GM21528 (cell line): ENCODE measurements around the gene STBD1.
"Not testable (repeated sequence)": the region's sequence is repeated elsewhere in the genome, so short reads cannot be mapped to it uniquely, and the experiment has no call there.

Experiments
- ATAC-seq: cut with Tn5 transposase; IDR thresholded peaks from one replicate; pipeline ENCODE4 v1.9.1; 2021; ENCODE audit warnings: mild to moderate bottlenecking, moderate library complexity; ENCODE audit not compliant: unreplicated experiment, low FRiP score

The STBD1 gene

DNA sequence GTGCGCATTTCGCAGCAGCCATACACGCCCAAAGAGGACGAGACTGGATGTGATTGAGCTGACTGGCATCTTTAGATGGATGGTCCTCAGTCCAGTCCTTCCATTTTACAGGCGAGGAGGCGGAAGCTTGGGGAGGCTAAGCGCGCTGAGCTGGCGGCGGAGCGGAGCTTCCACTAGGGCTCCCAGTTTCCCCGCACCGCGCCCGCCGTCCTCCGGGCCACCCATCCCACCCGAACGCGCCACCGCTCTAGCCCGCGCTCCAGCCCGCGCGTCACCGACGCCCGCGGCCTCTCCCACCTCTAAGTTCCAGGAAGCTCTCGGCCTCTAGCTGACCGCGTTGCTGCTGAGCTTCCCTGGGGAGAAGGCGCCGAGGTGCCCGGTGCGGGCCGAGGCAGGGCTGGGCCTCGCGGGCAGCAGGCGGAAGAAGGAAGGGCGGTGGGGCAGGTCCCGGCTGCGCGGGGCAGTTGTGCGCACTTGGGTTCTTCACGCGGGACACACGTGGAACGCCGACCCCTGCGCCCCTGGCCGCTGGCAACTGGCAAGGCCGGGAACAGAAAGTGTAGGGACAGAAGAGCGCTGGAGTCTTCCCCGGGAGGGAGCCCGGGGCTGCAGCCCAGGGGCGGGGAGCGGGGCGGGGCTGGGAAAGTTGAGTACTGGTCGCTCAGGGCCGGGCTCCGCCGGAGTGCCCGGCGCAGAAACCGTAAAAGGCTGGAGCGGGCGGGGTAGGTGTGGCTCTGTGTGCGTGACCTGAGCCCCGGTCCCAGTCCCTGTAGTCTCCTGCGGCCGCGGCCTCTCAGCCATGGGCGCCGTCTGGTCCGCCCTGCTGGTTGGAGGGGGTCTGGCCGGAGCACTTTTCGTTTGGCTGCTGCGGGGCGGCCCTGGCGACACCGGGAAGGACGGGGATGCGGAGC is at the start of gene STBD1:
Gene STBD1, plus strand, starts transcription at position 763 of the 911 bp plus-strand sequence. Its CDS starts 37 bp downstream, at position 800.
- no peak for ATAC-seq

DNA sequence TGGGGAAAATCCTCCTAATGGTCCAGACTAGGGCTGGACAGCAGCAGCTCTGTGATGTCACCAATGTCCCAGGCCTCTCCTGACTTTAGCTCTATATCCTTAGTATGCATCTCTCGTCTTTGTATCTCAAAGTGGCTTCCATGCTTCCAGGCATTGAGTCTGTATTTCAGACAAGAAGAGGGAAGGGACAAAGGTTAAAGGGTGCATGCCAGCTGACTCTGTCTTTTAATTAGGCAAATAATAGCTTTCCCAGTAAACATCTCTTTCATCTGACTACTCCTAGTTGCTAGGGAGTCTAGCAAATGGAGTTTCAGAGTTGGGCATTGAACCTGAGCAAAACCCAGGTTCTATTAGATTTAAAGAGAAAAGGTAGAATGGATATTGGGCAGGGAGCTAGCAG is 49.6 kb upstream of the STBD1 start:
- ATAC-seq, result no peak

DNA sequence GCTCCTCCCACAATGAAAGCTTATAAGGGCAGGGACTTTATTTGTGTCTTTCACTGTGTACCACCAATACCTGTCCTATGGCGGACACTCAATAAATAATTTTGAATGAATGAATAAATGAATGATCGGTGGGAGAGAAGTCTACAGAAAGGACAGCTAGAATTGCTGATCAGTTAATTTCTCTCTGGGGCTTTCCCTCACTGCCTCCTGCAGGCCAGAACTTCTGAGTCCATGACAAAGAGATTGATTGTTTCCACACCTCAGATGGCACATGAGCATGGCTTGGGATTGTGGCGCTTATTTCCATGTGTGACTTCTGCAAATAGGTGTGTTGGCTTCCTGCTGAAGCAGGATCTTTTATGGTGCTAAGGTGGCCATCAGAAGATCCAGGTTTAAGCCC is 48.7 kb upstream of the STBD1 start:
- ATAC-seq, result no peak

DNA sequence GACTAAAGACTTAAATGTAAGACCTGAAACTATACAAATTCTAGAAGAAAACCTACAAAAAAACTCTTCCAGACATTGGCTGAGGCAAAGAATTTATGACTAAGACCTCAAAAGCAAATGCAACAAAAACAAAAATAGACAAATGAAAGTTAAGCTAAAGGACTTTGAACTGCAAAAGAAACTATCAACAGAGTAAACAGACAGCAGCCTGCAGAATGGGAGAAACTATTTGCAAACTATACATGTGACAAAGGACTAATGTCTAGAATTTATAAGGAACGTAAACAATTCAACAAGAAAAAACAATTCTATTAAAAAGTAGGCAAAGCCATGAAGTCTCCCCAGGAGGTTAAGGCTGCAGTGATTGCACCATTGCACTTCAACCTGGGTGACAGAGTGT is 46.0 kb upstream of the STBD1 start:
- no peak for ATAC-seq

DNA sequence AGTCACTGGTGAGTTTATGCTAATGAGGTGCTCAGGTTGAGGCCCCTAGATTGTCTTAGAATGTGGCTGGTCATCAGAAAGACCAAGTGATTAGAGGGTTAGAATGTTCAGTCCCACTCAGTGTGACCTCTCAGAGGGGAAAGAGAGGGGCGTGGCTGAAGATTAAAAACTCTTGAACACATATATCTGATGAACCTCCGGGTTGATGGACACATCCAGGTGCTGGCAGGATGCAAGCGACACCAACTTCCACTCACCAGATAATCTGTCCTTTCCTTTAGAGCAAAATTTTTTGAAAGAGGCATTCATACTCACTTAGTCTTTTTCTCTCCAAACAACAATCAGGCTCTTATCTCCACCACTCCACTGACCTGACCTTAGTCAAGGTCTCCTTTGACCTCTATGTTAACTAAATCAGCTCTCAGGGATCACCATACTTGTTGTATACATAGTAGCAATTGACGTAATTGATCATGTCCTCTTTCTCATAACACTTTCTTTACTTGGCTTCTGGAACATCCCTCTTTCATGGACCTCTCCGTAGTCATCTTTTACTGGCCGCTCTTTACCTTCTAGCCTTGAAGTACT is 40.8 kb upstream of the STBD1 start:
- ATAC-seq, result no peak

DNA sequence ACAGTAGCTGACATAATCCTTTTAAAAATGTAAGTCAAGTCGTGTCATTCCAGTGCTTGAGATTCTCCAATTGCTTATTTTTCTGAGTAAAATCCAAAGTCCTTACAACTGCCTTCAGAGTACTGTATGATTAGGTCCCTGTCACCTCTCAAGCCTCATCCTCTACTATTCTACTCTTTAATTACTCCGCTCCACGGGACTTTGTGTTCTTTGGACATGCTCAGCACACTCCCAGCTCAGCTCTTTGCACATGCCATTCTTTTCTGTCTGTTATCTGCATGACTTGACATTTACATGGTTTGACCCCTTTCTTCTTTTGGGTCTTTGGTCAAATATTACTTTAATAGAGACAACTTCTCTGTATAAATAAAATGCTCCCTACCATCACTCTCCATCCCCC is 39.9 kb upstream of the STBD1 start:
- no peak for ATAC-seq

DNA sequence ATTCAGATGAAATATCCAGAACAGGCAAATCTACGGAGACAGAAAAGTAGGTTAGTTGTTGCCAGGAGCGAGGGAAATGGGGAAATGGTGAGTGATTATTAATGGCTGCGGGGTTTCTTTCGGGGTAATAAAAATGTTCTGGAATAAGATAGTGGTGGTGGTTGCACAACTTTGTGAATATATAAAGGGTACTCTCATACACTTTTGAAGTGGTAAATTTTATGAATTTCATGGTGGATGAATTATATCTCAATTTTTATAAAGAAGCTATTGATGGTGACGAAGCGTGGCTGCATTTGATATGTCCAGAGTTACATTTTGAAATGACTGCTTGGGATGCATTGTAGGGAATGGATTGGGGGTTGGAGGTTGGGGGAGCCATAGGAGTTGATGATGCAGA is 38.7 kb upstream of the STBD1 start:
- ATAC-seq, result no peak

DNA sequence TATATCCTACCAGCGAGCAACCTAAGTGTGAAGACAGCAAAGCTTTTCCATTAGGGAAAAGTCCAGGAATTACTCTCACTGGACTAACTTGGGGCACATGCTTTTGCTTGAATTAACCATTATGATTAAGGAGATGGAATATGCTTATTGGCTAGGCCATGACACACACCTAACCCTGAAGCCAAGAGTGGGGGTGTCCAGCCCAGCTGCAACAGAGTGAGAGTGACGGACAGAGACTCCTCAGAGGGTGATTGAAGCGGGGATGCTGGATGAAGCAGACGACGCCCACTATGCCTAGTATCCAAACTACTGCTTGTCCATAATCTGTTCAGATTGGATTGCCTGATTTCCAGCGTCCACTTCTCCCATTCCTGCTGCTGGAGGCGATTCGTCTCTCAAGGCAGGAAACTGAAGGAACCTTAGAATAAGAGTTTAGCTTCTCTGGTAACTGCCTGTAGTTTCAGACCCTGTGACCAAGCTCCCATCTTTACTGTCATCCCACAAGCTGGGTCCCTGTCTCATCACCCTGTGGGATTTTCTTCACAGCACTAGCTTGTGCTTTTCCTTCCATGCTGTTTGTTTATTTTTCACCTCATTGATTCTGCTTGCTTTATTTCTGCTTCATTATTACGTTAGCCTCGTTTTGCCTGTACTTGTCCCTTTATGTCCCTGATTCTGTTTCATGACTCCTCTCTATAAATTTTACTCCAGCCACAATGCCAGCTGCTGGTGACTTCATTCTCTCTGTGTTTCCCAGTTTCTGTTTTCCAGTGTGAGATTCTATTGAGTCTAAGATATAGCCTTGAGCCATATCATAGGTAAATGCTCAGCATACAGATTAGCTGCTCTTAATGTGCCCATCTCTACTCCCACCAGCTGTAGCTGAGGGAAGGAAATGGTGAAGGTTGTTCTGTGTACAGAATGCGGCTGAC is 36.0 kb upstream of the STBD1 start:
- ATAC-seq, result no peak

DNA sequence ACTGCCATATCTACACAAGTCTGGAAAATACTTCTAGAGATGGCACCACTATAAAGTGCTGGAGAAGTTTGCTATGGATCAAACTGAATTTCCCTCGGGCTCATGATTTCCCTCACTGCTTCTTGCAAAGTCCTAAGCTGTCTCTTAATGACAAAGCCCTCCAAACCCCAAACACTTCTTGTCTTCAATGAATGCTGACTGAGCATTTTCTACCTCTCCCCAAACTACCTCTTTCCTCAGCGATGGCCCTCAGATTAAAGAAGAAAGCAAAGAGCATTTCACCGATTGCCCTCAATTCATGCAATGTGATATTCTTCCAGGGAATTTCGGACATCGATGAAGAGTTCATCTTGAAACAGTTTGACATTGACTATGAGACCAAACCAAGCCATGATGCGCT is 35.3 kb upstream of the STBD1 start:
- ATAC-seq, result no peak

DNA sequence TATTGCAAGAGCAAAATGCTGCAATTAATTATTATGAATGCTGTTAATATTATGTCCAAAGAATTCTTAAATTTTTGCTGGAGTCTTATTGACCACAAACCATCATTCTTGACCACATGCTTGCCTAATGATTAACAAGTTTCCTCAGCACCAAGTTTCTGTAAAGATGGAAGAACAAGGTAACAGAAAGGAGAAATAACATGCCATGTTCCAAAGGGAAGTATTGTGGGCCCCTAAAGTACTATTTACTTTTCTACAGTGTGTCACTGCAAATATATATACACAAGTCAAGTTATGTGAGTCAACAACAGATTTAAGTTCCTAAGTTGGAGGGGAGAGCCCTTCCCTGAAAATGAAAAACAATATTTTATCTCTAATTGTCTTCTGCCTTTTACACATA is 34.5 kb upstream of the STBD1 start:
- no peak for ATAC-seq

DNA sequence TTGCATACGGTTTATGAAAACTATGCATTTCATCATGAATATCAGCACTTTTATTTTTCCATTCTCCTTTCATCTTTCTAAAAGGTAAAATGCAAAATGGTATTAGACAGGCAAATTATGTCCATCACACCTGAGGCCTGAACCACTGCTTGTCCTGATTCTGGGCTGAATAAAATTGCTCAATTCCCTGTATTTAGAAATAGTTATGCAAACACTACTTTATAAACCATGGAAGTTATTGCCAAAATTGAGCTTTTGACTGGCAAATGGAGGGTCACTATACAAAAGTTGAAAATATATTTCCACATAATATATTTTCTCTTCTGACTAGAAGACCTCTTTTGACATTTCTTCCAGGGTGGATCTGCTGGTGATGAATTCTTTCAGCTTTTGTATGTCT is 34.0 kb upstream of the STBD1 start:
- ATAC-seq, result no peak

DNA sequence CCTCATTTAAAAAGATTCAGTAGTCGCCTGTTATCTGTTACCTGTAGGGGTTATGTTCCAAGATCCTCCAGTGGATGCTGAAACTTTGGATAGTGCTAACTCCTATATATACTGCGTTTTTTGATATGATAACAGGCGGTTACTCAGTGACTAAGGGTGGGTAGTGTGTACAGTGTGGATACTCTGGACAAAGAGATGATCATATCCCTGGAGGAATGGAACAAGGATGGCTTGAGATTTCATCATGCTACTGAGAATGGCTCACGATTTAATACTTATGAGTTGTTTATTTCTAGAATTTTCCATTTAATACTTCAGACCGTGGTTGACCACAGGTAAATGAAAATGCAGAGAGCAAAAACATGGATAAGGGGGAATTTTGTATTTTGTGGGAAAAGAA is 33.5 kb upstream of the STBD1 start:
- no peak for ATAC-seq

DNA sequence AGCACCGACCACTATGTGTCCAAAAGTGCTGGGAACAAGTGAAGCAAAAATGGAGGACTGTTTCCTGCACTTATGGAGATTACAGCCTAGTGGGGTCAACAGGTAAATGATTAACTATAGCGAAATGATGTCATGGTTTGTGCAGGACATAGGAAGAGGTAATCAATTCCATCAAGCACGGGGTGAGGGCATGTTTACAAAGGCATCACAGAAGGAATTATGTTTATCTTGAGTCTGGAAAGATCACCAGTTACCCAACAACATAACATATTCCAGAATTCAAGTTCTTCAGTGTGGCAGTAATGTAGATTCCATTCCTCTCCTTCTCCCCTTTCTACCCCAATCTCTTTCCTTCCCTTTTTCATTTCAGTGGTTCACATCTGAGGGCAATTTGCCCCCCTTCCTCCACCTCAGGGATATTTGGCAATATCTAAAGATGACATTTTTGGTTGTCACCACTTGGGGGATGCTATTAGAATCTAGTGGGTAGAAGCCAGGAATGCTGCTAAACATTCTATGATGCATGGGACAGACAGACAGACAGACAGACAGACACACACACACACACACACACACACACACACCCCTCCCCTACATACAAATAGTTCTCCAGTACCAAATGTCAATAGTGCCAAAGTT is 30.9 kb upstream of the STBD1 start:
- no peak for ATAC-seq

DNA sequence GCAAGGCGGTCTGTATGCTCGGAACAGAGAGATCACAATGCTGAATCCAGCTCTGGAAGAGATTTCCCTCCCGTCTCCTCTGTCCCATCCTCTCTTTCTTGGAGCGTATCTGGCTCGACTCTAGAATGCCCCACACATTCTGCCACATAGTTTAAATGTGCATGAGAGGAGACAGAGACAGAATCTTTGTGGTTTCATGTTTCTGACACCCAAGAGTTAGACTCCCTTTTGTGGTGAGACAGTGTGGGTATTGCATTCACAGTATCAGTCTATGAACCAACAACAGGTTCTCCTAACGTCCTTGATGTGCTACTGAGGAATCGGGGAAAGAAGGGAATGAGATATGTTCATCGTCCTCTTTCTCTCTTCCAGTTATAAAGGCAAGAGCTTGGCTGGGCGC is 29.7 kb upstream of the STBD1 start:
- no peak for ATAC-seq

DNA sequence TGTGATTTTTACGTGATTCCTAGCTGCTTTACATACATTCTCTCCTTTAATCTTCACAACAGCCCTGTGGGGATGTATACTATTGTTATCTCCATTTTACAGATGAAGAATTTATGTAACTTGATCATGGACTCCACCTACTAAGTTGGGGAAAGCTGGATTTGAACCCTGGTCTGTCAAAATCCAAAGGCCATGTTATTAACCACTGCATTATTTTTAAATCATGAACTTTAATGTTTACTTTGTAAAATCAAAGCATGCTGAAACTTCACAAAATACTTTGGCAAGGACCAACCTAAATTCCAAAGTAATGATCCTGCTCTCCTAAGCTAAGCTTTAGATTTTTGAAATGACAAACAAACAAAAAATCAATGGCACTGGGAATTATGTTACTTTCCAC is 28.9 kb upstream of the STBD1 start:
- ATAC-seq, result no peak

DNA sequence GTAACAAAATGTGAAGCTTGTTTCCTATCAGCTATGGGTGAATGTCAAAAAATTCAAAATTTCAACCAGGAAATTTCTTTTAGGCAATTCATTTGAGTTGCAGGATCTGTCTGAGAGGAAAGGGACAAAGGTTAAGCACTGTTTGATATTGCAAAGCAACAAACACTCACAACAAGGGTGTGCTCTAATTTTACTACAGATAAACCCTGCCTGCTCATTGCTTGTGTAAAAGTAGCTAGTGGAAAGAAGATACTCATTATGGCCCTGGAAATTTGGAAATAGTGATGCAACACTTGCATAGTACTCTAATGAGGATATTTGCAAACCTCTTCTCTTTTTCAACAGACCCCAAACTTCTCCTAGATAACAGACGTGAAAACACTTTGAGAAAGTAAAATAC is 27.9 kb upstream of the STBD1 start:
- ATAC-seq, result no peak

DNA sequence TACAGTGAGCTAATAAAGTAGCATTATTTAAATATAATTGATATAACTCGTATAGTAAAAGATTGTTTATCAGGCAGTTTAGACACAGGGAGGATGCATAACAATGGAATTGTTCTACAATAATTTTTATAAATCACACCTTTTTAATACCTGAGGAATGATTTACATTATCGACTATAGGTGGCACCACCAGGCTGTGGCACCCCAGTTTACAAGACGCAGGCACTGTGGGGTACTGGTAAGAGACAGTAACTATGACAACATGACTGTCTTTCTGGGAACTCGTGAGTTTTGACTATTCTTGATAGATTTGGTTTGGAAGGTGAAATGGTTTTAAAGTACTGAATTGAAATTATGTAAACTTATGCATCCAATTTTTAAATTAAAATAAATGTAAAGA is 27.1 kb upstream of the STBD1 start:
- no peak for ATAC-seq

DNA sequence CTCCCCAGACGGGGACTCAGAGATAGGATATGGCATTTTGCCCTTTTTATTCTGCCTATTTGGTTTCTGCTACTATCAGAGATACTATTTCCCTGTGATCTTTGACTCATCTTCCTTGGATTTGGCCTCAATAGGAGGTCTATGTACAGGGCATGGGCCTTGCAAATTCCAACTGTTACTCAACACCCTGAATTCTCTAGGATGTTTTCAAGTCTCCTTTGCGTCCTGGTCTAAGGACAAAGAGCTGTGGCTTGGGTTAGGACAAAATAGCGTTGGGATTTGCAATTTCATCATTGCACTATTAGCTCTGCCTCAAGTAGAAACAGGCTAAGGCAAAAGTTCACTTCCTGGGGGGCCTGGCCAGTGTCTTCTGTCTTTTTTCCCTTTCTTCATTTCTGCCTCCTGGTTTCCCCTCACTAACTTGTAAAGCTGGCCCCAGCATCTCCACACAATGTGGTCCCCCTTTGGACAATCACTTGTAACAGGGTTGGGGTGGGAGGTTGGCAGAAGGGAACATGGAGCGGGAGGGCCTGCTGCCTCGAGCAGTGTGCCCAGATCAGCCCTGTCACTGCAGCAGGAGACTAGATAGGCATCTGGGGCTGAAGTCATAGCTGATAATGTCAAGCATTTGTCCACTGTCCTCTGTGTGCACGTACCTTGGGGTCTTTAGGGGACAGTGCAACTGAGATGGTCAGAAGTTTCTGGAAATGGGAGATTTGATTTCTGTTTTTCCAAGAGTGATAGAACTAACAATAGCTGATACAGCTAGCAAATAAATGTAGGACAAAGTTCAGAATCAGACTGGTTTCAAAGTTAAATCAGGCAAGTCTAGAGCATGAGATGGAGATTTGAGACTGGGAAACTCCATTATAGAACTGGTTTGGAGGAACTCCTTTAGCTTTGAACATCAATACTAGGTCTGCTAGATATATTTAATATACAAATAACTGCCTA is 25.8 kb upstream of the STBD1 start:
- ATAC-seq, result no peak

DNA sequence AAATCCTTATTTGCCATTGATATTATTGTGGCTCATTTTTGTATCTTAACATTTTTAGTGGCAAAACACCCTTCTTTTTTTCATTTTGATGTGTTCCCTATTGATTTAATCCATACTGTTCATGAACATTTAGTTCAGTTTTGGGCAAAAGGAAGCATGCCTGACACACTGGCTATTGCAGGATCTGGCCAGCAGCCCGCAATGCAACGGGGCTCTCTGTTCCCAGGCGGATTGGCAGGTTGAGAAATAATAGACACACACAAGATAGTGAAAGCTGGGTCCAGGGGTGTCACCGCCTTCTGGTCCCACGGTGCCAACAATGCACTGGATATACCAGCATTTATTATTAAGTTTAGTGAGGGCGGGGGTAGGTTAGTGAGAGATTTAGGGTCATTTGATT is 24.9 kb upstream of the STBD1 start:
- not testable (repeated sequence) for ATAC-seq
